HEK293 (cell line): Measurements from ENCODE around the gene SDC1.

Experiments used
- ATF2 ChIP-seq: fragments of 450-650 bp; formaldehyde crosslinking; IDR thresholded peaks from 2 replicates; pipeline ENCODE4 v1.5.1; 2016; ENCODE audit warnings: missing biosample characterization, missing genetic modification characterization, low read depth
- REST ChIP-seq: fragments of 450-650 bp; formaldehyde crosslinking; IDR thresholded peaks from 2 replicates; pipeline ENCODE4 v1.5.1; 2016; ENCODE audit warnings: missing biosample characterization, missing genetic modification characterization
- ZBTB48 ChIP-seq: fragments of 450-650 bp; formaldehyde crosslinking; IDR thresholded peaks from 2 replicates; pipeline ENCODE4 v1.5.1; 2016; ENCODE audit warnings: missing biosample characterization, missing genetic modification characterization
- ZNF560 ChIP-seq: fragments of 450-650 bp; formaldehyde crosslinking; IDR thresholded peaks from 2 replicates; pipeline ENCODE4 v1.5.1; 2017; ENCODE audit warnings: missing biosample characterization, missing genetic modification characterization, borderline replicate concordance
- ZNF624 ChIP-seq: fragments of 450-650 bp; formaldehyde crosslinking; IDR thresholded peaks from 2 replicates; pipeline ENCODE4 v1.5.1; 2017; ENCODE audit warnings: missing biosample characterization, missing genetic modification characterization
- ZNF747 ChIP-seq: fragments of 450-650 bp; formaldehyde crosslinking; IDR thresholded peaks from 2 replicates; pipeline ENCODE4 v1.5.1; 2016; ENCODE audit warnings: missing biosample characterization, missing genetic modification characterization

GRCh38 chr2:20176760-20177159 lies 48.2 kb downstream of the SDC1 start:
- TF ChIP-seq ZBTB48 (tag by site-specific recombination), result no peak
- TF ChIP-seq REST (tag by site-specific recombination), result no peak
- TF ChIP-seq ZNF624 (tag by site-specific recombination), result no peak
- TF ChIP-seq ATF2 (tag by site-specific recombination), result no peak
- TF ChIP-seq ZNF747 (tag by site-specific recombination), result no peak
- no peak for TF ChIP-seq ZNF560 (tag by site-specific recombination)
